ENCODE results near the gene ELMO1.

Gene ELMO1

DNA sequence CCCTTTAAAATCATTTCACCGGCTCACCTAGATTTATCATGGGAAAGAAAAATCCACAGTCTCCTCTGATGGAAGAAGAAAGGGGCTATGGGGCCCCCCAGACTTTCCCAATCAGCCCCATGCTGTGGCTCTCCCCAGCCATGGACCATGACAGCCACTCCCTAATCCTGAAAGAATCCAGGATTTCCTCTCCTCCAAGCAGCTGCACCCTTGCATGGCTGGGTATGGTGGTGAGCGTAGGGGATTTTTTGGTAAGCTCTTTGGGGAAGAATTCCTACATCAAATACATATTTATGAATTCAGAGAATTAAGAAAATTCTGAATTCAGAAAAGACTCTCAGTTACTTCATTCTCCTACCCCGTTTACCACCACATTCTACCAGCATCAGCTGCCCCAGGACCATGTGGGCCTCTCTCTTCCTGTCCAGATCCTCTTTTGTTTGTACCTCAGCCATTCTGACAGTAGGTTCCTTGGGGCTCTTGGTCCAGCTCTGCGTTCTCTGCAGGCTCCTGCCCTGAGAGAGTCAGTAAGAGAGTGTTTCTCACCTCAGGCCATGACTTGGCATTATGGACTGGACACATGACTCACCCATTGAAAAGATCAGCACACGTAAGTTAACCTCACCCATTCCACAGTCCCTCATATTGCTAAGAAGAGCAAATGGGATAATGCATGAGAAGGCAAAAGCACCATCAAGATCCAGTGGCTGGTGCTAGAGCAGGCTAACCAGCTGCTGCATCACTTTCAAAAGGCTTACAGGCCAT is 337.8 kb downstream of the ELMO1 start:
- DNase-seq, result no peak

DNA sequence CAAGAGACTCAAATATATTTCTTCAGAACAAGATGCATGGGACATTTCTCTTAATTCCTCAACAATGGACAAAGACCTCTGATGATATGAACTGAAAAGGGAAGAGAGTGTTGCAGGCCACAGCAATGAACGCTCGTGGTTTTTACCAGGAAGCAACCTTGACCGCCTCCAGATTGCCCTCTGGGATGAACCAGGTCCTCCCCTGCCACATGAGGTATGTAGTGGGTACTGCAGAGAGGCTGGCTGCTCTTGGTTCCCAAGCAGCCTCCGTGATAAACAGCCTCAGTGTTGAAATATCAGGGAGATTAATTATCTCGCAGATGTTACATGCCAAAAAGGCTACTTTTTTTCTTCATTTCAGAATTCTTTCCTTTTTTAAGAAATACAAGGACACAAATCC is 338.8 kb downstream of the ELMO1 start:
- DNase-seq, result no peak

DNA sequence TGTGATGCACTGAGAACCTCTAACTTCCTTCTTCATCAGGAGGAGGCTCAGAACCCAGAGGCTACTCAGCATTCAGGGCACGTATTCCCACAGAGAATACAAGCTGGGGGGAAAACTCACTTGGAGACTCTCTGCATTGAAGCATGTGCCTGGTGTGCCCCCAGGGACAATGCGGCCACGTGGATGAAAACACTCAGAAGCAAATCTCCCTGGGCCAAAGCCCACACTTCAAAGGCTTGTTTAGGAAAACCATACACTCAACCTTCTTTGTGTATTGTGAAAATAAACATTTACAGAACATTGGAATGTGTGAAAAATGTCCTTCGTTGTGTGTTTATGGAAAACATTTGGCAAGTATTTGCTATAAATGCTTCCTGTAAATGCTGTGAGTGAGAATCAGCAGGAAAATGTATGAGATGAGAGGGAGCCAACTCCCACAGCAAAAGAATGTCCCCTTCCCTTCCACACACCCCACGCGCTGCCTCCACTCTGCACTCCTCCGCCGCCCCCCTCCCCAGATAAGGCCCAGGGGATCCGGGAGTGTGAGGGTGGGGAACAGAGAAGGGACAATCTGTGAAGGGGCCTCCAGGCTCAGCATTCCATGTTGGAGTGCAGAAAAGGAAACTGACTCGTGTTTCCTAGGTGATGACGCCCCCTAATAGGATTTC is 339.5 kb downstream of the ELMO1 start:
- DNase-seq, result no peak

DNA sequence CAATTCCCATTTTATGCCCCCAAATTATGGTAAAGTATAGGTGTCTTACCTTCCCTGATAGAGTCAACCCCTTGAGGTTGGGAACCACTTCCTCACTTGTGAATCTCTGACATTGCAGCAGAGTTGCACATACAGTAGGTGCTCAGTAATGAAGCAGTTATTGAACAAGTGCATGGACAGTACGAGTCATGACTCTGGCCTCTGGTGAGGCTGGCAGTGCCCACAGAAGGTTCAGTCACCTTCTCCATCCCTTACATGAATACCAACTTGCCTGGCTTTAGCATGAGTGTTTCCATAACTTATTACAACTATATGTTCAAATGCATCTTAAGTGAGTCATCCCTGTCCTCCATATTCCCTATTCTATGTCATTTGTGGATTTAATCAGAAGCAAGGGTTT is 340.0 kb downstream of the ELMO1 start:
- DNase-seq, result no peak

DNA sequence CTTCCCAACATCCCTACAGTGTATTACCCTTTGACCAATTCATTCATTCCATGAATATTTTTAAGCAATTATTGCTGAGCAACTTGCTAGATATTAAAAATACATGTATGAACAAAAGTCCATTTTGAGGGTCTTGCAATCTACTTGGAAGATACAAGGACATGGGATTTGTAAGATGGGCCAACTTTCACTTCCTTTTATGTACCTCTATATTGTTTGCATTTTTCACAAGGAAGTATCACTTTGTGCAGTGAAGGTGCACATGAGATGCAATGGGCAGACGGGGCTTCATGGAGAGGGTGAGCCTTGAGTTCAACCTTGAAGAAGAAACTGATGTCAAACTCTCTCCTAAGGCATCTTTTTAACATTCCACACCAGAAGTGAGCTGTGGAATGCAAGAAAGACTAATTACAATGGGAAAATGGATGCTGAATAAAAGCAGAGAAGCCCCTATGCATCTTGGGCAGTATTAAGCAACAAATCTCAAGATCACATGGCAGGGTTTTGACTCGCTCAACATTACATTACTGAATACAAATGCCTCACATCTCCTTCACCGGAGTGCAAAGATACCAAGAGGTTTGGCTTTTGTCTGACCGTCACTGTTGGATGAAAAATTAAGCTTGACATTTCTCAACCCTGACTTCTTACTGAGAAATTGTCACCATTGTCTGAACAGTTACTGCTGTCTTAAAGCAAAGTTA is 341.5 kb downstream of the ELMO1 start:
- DNase-seq, result no peak

DNA sequence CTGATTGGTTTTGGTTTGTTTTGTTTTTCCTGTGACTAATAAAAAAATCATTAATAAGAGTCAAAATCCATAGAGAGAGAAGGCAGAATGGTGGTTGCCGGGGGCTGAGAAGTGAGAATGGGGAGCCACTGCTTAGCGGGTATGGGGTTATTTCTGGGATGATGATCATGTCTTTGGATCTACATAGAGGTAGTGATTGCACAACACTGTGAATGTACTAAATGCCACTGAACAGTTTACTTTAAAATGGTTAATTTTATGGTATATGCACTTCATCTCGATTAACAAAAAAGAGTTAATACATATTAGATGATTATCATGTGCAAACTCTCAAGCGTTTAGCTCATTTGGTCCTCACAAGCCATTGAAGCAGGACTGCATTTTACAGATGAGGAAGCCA is 342.9 kb downstream of the ELMO1 start:
- no peak for DNase-seq

DNA sequence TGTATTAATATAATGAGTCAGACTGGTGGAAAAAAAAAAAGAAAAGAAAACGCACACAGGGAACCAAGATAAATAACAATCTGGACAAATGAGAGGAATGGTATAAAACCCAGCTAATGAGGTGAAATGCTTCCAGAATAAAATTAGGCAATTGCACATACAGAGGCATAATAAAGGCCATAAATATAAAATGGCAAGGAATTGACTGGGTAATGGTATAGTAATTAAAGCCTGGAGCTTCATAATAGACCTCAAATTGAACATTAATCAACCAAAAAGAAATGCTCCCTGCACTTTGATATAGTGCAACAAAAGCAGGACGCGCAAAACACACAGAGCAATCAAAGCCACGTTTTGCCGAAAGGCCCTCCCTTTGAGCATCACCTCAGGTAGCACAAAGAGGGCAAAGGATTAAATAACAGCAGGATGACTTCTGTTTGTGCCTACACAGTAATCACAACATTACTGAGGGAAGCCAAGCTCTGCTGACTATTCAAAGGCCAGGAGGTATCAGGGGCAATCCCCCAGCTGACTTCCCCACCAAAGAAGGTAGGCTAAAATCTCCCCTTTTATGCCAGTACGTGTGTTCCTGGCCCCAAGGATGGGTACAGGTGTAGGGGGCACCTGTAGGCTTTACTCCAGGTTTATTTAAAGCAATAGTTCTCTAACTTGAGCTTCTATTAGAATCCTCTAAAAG is 343.7 kb downstream of the ELMO1 start:
- no peak for DNase-seq

DNA sequence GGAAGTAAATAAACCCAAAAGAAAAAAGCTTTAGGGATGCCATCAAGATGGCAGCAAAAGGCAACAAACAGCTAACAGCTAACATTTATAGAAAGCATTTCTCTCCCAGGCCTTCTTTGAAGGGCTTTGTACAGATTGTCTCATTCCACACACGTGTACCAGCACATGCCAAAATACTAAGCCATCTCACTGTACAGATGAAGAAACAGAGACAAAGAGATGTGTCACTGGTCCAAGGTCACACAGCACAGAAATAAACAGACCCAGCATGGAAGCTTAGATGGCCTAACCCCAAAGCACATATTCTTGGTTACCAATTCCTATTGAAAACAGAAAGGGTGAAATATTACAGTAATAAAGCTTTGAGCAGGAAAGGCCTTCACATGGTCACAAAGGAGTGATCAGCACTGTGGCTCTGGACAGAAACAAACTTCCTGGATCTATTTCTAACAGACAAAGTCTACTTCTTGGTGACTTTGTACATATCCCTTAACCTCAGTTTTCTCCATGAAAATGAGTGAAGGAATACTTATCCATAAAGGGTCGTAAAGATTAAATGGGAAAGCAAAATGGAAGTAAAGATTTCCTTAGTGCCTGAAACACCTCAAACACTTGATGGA is 346.0 kb downstream of the ELMO1 start:
- DNase-seq, result no peak

DNA sequence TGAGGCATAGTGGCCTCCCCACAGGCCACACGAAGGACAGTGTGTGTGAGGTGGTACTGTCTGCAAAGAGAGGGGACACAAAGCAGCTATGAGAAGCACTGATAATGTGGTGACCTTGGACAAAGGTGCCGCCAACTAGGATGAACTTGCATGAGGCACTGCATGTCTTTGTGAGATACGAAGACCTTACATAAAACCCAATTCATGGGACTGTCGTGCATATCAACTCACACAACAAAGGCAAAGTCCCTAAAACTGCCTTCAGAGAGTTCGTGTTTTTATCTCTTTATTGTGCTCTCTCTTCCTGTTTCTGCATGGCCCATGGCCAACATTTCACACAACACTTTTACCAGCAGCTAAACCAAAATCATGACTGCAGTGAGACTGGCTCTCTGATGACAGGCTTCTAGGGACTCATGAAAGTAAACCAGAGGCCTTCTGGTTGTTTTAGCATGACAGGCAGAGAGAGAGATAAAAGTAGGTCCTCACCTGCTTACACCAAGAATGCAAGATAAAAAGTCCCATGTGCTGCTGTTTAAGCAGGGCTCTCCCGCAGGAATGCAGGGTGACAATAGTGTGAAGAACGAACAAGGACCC is 347.8 kb downstream of the ELMO1 start:
- DNase-seq, result no peak

DNA sequence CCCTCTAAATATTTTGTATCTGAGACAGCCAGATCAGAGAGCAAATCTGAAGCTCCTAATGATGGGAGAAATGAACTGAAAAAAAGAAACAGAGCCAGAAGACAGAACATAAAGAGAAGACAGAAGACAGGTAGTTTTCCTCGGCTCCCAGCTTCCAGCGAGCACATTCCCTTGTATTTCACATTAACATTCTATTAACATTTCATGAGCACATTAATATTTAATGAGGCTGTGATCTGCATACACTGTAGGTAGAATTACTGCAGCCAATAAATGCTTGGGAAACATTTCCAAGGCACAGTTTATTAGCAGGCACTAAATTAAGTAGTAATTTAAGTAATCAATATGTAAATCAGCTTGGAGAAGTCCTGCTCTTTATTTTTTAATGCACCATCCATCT is 349.9 kb downstream of the ELMO1 start:
- peak; percentile 33 to 42 for DNase-seq

DNA sequence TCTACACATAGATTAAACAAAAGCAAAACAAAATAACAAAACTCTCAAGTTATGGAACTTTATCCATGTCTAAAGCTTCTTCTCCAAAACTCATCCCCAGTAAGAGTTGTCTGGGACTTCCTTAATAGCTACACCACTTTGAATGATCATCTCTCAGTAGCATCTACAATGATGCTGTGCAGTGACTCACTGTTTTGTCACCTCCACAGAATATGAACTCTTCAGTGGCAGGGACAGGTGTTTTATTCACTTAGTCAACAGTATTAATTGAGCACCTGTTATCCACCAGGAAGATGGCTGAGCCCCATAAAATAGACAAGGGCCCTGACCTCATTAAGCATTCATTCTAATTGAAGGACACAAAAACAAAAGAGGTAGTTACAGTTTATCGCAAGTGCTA is 350.7 kb downstream of the ELMO1 start:
- DNase-seq, result no peak

DNA sequence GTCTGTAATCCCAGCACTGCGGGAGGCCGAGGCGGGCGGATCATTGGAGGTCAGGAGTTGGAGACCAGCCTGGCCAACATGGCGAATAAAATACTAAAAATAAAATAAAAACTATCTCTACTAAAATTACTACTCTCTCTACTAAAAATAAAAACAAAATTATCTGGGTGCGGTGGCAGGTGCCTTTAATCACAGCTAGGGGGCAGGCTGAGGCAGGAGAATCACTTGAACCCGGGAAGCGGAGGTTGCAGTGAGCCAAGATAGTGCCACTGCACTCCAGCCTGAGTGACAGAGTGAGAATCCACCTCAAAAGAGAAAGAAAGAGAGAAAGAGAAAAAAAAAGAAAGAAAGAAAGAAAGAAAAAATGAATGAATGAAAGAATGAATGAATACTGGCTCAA is 351.4 kb downstream of the ELMO1 start:
- DNase-seq, result no peak

DNA sequence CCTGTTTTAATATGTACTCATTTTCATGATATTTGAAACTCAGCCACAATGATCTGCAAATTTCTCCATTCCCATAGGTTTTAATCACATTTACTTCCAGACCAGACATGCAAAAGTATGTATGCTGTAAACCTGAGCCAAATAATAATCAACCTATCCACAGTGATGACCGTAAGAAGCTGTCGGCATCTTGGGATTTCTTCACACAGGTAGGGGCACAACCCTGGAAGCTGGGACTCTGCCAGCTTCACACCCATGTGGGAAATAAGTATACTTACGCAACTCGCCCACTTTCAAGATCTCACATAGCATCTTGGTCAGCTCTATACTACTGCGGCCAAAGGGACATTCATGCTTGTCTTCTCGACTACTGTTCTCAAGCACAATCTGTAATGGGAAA is 352.3 kb downstream of the ELMO1 start:
- no peak for DNase-seq

DNA sequence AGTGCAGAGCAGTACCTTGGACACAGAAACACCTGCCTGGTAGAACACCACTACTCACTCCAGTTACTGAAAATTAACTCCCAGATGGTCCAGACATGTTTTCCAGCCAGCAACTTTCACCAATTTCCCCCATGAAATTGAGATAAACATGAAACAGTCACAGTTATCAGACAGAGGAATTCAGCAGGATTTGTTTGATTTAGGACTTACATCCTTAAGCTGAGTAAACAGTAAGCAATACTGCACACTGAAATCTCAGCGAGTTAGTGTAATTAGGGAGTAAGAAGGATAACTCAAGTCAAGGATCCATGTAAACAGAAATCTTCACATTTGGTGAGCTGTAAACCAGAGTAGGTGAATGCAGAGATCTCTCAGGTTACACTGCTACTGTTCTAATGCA is 353.5 kb downstream of the ELMO1 start:
- no peak for DNase-seq

DNA sequence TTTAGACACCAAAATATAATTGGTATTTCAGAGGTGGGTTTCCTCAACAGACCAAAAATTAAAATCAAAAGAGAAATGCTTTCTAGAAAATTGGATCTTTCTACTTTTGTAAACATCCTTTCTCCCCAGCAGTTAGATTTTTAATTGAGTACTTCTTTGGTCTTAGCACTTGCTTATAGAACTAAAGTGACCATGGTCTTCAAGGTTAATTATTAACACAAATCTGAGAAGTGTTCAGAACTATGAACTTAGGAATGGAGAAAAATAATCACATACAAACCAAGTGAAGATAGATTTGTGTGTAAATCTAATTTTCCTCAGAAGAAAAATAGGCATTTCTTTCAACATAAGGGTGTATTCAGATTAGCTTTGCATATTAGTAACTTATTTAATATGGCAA is 355.4 kb downstream of the ELMO1 start:
- no peak for DNase-seq

DNA sequence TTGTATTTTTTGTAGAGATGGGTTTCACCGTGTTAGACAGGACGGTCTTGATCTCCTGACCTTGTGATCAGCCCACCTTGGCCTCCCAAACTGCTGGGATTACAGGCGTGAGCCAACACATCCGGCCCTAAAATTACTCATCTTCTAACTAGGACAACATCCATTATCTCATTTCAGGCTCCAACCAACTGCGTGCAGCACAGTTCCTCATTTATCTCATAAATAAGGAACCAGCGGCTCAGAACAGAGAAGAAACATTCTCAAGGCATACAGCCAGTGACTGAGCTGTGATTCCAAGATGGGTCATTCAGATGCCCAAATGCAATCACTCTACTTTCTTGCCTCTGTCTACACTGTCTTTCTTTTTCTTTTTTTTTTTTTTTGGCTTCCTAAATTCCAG is 356.1 kb downstream of the ELMO1 start:
- no peak for DNase-seq

DNA sequence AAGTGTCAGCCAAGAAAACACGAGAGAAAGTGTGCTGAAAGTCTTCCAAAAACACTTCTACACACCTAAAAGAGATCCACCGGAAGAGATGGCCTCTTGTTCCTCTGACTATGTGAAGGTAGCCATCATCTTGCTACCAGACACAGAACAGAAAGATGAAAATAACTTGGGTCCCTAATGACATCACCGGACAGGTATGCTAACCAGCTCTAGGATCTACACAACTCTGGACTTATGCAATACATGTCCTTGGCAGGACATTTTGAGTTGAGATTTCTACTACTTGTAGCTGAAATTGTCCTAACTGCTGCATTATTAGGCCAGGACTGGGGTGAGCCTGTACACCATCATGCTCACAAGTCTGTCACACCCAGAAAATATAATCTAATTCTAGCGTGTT is 358.7 kb downstream of the ELMO1 start:
- DNase-seq, result no peak

DNA sequence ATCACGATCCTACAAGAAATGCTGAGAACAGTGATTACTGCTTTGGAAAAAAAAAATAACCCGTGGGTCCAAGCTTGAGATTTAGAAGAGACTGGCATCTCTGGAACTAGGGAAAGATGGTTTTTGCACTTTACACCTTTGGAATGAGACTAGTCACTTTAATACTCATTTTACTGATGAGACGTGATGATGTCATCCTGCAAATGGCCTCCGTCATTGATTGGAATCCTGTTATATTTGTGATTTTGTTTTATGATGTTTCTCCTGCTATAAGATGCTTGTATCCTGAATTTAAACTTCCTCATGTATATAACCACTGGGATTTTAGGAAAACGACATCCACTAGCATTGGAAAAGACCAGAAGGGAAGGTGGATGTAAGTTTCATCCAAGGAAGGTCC is 363.1 kb downstream of the ELMO1 start:
- DNase-seq, result no peak

DNA sequence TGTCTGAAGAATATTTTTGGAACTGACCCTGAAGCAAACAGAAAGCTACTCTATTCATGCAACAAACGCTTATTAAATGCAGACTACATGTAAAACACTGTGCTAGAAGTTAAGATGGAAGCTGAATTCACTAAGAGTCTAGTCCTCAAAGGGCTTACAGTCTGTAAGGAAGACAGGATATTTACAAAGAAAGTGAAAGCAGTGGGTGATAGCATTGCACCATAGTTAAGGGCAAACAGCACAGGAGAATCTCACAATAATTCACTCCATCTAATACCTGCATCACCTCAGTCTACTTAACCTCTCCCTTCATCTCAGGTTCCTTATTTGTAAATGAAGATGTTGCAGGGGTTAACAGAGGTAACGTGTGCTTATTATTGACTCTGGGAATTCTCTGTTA is 364.4 kb downstream of the ELMO1 start:
- no peak for DNase-seq

DNA sequence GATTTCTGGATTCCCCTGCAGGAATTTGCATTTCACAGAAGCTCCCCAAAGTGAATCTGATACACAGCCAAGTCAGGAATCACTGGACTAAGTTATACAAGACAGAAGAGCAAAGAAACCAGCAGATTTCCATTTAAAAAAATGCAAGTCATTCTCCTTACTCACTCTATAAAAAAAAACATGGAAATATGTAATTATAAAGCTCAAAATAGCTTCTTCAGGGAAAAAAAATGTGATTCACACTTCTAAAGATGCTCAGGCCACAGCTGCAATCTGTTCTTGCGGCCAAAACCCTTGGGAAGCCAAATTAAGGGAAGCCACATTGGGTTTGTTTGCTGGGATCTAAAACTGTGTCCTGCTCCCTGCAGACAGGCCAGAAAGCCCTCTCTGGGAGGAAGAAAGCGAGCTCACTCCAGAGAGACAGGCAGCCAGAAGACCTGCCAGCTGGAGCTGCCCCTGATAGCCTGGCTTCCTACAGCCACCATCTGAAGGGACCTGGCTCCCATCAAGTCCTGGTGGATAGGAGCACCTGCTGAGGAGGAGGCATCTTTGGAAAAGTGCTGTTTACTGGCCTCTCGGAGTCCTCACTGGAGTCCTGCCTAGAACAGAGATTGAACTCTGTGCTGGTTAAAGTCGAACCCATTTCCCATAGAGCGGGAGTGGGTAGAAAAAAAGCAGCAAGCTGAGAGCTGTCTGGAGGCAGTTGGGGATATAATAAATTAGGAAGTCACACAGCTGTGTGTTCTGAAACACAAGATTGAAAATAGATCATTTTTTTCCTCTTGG is 365.2 kb downstream of the ELMO1 start:
- no peak for DNase-seq

DNA sequence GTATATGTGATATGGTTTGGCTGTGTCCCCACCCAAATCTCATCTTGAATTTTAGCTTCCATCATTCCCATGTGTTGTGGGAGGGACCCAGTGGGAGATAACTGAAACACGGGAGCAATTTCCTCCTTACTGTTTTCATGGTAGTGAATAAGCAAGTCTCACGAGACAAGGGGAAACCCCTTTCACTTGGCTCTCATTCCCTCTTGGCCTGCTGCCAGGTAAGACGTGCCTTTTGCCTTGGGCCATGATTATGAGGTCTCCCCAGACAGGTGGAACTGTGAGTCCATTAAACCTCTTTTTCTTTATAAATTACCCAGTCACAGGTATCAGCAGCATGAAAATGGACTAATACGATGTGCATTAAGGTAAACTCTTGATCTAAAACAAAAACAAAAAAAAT is 367.2 kb downstream of the ELMO1 start:
- DNase-seq, result no peak

DNA sequence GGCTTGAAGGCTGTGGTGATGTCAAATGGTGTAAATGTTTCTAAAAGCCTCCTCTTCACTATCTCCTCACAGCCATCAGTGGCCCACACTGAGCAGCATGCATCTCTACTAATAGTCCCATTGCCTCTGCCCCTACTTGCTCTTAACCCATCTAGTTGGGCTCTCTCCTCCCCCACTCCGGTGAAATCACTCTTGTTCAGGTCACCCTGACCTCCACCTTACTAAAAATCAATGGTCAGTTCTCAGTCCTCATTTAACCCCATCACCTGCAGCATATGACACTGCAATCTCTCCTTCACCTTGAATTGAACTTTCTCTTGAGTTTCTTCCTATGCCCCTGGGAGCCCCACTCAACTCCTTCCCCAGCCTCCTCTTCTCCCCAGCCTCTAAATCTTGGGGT is 369.2 kb downstream of the ELMO1 start:
- DNase-seq, result no peak
